Caco-2 (cell line): Measurements from ENCODE around the gene F13A1. TPM values are rescaled to one million over a fixed set of nuclear protein-coding genes. Genes with fewer than 3 reads are reported as not detected.

Experiments
- BruUV-seq: library from RNA; stranded (reverse); fragments of 400-500 nt; replicated peaks from 2 replicates; lab custom pipeline; 2021; lab: Mats Ljungman, UMichigan
- CTCF ChIA-PET: fragments of 300-600 bp; sonication (Branson Sonifier 250); formaldehyde crosslinking; loops from one replicate; lab custom pipeline; 2022; ENCODE audit warnings: antibody characterized with exemption; lab: Charles Lee
- POLR2A ChIA-PET: fragments of 300-600 bp; sonication (Branson Sonifier 250); formaldehyde crosslinking; loops from one replicate; lab custom pipeline; 2022; ENCODE audit warnings: antibody characterized with exemption; lab: Charles Lee
- DNase-seq, 2 experiments: peaks; one replicate each; pipeline versions ENCODE4 v3.0.0 to v3.0.0-alpha.2; 2020 to 2022
- H3K27me3 ChIP-seq: replicated peaks from 2 replicates; pipeline ENCODE4 v1.6.0; 2011; ENCODE audit warnings: low read length; ENCODE audit not compliant: control insufficient read depth, insufficient read depth
- H3K36me3 ChIP-seq: 2 replicates; pipeline ENCODE4 v1.5.1; 2011; ENCODE audit warnings: low read length; ENCODE audit not compliant: control insufficient read depth, insufficient read depth
- H3K4me1 ChIP-seq: fragments of 250-450 bp; sonication (Bioruptor Pico); 2 replicates; pipeline ENCODE4 v1.5.1; 2020; ENCODE audit warnings: mild to moderate bottlenecking
- H3K4me3 ChIP-seq: 2 replicates; pipeline ENCODE4 v1.5.1; 2011; ENCODE audit warnings: low read depth, mild to moderate bottlenecking, control low read depth, low read length
- H3K9me3 ChIP-seq: fragments of 250-450 bp; sonication (Bioruptor Pico); 2 replicates; pipeline ENCODE4 v1.5.1; 2020; ENCODE audit warnings: mild to moderate bottlenecking, moderate library complexity
- H3K27ac Mint-ChIP-seq: one replicate; pipeline ENCODE4 v1.8.0; 2022; ENCODE audit warnings: mixed read lengths; ENCODE audit not compliant: unreplicated experiment
- H3K27me3 Mint-ChIP-seq: one replicate; pipeline ENCODE4 v1.8.0; 2022; ENCODE audit warnings: mixed read lengths; ENCODE audit not compliant: insufficient read depth, unreplicated experiment
- H3K36me3 Mint-ChIP-seq: one replicate; pipeline ENCODE4 v1.8.0; 2022; ENCODE audit warnings: mild to moderate bottlenecking, mixed read lengths; ENCODE audit not compliant: insufficient read depth, unreplicated experiment
- H3K4me1 Mint-ChIP-seq: one replicate; pipeline ENCODE4 v1.8.0; 2022; ENCODE audit warnings: low read depth, mixed read lengths; ENCODE audit not compliant: unreplicated experiment
- H3K4me3 Mint-ChIP-seq: one replicate; pipeline ENCODE4 v1.8.0; 2022; ENCODE audit warnings: mild to moderate bottlenecking, moderate library complexity, mixed read lengths; ENCODE audit not compliant: unreplicated experiment
- H3K9me3 Mint-ChIP-seq: one replicate; pipeline ENCODE4 v1.8.0; 2022; ENCODE audit warnings: mixed read lengths; ENCODE audit not compliant: unreplicated experiment
- CTCF ChIP-seq, 2 experiments: fragments of 200-600 bp in 1 of 2; IDR thresholded peaks; 1 replicate in 1 of 2; 2 replicates in 1 of 2; pipeline versions ENCODE4 v1.5.1 to v1.8.0; 2011 to 2022; ENCODE audit warnings: antibody characterized with exemption in 1 of 2, control low read depth in 1 of 2, inconsistent platforms in 1 of 2, low read depth in 1 of 2, low read length in 1 of 2, mild to moderate bottlenecking in 1 of 2, moderate library complexity in 1 of 2; ENCODE audit not compliant: insufficient read depth in 1 of 2, severe bottlenecking in 1 of 2, unreplicated experiment in 1 of 2
- intact Hi-C: fragments of 100-400 bp; cut with micrococcal nuclease; formaldehyde crosslinking; loops from one replicate; pipeline ENCODE4 v1.10.0; 2022; ENCODE audit not compliant: unreplicated experiment
- total RNA-seq: library from RNA; stranded (reverse); gene quantifications from 2 replicates; pipeline ENCODE4 v1.2.3, GENCODE V29; 2022

The F13A1 gene
- total RNA-seq, 1 experiment from 2014 or later = not detected

GRCh38 chr6:6328451-6328850 is 8.0 kb upstream of the F13A1 start:
- TF ChIP-seq CTCF (IDR thresholded peaks at IDR 0.05; ENCODE audit: insufficient read depth in 1 of 2, low read depth in 1 of 2, low read length in 1 of 2, severe bottlenecking in 1 of 2, unreplicated experiment in 1 of 2) = no peak
- no peaks in the 10 kb centered on the region for H3K36me3 ChIP-seq
- H3K4me3 ChIP-seq = no peak overlapping the region
- Mint-ChIP-seq H3K27me3 (peaks cover 16% of the 10 kb centered on the region), H3K4me3 (no peak overlapping the region), H3K4me1 (no peaks in the 10 kb centered on the region), H3K27ac (no peak overlapping the region), H3K36me3 (no peaks in the 10 kb centered on the region), H3K9me3 (no peaks in the 10 kb centered on the region)
- POLR2A ChIA-PET = no interaction called here
- intact Hi-C loops = no loop called here
- CTCF ChIA-PET = no interaction called here
- no peaks in the 10 kb centered on the region for H3K9me3 ChIP-seq
- no peak for DNase-seq
- no TSS peak for BruUV-seq
- H3K27me3 ChIP-seq = no peaks in the 10 kb centered on the region
- no peaks in the 10 kb centered on the region for H3K4me1 ChIP-seq

GRCh38 chr6:6323352-6323751 is 2.9 kb upstream of the F13A1 start:
- Mint-ChIP-seq H3K27me3 (peaks cover 28% of the 10 kb centered on the region), H3K27ac (no peak overlapping the region), H3K4me3 (no peak overlapping the region), H3K36me3 (no peaks in the 10 kb centered on the region), H3K4me1 (no peaks in the 10 kb centered on the region), H3K9me3 (no peaks in the 10 kb centered on the region)
- Histone ChIP-seq H3K36me3 (no peaks in the 10 kb centered on the region), H3K9me3 (no peaks in the 10 kb centered on the region), H3K27me3 (no peaks in the 10 kb centered on the region), H3K4me1 (no peaks in the 10 kb centered on the region), H3K4me3 (no peak overlapping the region)
- intact Hi-C loops = no loop called here
- BruUV-seq = no TSS peak
- TF ChIP-seq CTCF (IDR thresholded peaks at IDR 0.05; ENCODE audit: insufficient read depth in 1 of 2, low read depth in 1 of 2, low read length in 1 of 2, severe bottlenecking in 1 of 2, unreplicated experiment in 1 of 2) = no peak
- ChIA-PET CTCF (no interaction called here), POLR2A (no interaction called here)
- DNase-seq = no peak

GRCh38 chr6:6320901-6321300 is 439 bp upstream of the F13A1 start:
- Histone ChIP-seq H3K27me3 (no peaks in the 10 kb centered on the region), H3K4me3 (no peak overlapping the region), H3K9me3 (no peaks in the 10 kb centered on the region), H3K4me1 (no peaks in the 10 kb centered on the region), H3K36me3 (no peaks in the 10 kb centered on the region)
- DNase-seq = no peak
- Mint-ChIP-seq H3K27me3 (peaks cover 24% of the 10 kb centered on the region), H3K4me1 (no peaks in the 10 kb centered on the region), H3K9me3 (no peaks in the 10 kb centered on the region), H3K36me3 (no peaks in the 10 kb centered on the region), H3K4me3 (no peak overlapping the region), H3K27ac (no peak overlapping the region)
- intact Hi-C loops = no loop called here
- no TSS peak for BruUV-seq
- ChIA-PET POLR2A (no interaction called here), CTCF (no interaction called here)
- TF ChIP-seq CTCF (IDR thresholded peaks at IDR 0.05; ENCODE audit: insufficient read depth in 1 of 2, low read depth in 1 of 2, low read length in 1 of 2, severe bottlenecking in 1 of 2, unreplicated experiment in 1 of 2) = no peak
